GM19372 (cell line): ENCODE measurements around the gene ZNF280C.
"Not testable (repeated sequence)": the region's sequence is repeated elsewhere in the genome, so short reads cannot be mapped to it uniquely, and the experiment has no call there.

Source experiments
- ATAC-seq: cut with Tn5 transposase; IDR thresholded peaks from one replicate; pipeline ENCODE4 v1.9.1; 2021; ENCODE audit warnings: mild to moderate bottlenecking, low read depth, moderate library complexity; ENCODE audit not compliant: unreplicated experiment

The ZNF280C gene

GRCh38 chrX:130263016-130263415 lies 5.7 kb downstream of the ZNF280C start:
- no peak for ATAC-seq

- no peak for ATAC-seq
Measured at GRCh38 chrX:130262231-130262630, 6.5 kb downstream of the ZNF280C start.

GRCh38 chrX:130261296-130261893 lies 7.3 kb downstream of the ZNF280C start:
- ATAC-seq, result no peak

- no peak for ATAC-seq
Measured at GRCh38 chrX:130260316-130260715, 8.4 kb downstream of the ZNF280C start.

GRCh38 chrX:130253916-130254315 lies 14.8 kb downstream of the ZNF280C start:
- no peak for ATAC-seq

GRCh38 chrX:130251671-130252070 lies 17.0 kb downstream of the ZNF280C start:
- ATAC-seq, result no peak

GRCh38 chrX:130247996-130248395 lies 20.7 kb downstream of the ZNF280C start:
- no peak for ATAC-seq

GRCh38 chrX:130246084-130246483 lies 22.6 kb downstream of the ZNF280C start:
- no peak for ATAC-seq

- no peak for ATAC-seq
Measured at GRCh38 chrX:130245441-130245840, 23.3 kb downstream of the ZNF280C start.

GRCh38 chrX:130231184-130231583 lies 37.5 kb downstream of the ZNF280C start:
- not testable (repeated sequence) for ATAC-seq

GRCh38 chrX:130228871-130229270 lies 39.8 kb downstream of the ZNF280C start:
- ATAC-seq, result no peak

- no peak for ATAC-seq
Measured at GRCh38 chrX:130224810-130225209, 43.9 kb downstream of the ZNF280C start.

GRCh38 chrX:130216320-130216719 lies 52.4 kb downstream of the ZNF280C start:
- no peak for ATAC-seq

GRCh38 chrX:130213376-130213775 lies 55.3 kb downstream of the ZNF280C start:
- ATAC-seq, result no peak

- ATAC-seq, result no peak
Measured at GRCh38 chrX:130212371-130212770, 56.3 kb downstream of the ZNF280C start.

GRCh38 chrX:130211415-130212186 lies 57.1 kb downstream of the ZNF280C start:
- ATAC-seq, result no peak

GRCh38 chrX:130204647-130205046 lies 64.1 kb downstream of the ZNF280C start:
- ATAC-seq, result no peak

- no peak for ATAC-seq
Measured at GRCh38 chrX:130197464-130197863, 71.2 kb downstream of the ZNF280C start.

- ATAC-seq, result no peak
Measured at GRCh38 chrX:130196466-130196865, 72.2 kb downstream of the ZNF280C start.

GRCh38 chrX:130190801-130191200 lies 77.9 kb downstream of the ZNF280C start:
- no peak for ATAC-seq

- ATAC-seq, result no peak
Measured at GRCh38 chrX:130186651-130187050, 82.0 kb downstream of the ZNF280C start.

GRCh38 chrX:130184857-130185256 lies 83.8 kb downstream of the ZNF280C start:
- ATAC-seq, result no peak
